IPS-20b (cell line): ENCODE results near the gene GABARAP.

Experiments
- H3K27ac ChIP-seq: one replicate; pipeline ENCODE4 v1.5.1; 2013; ENCODE audit warnings: low read length
- H3K27me3 ChIP-seq: 2 replicates; pipeline ENCODE4 v1.6.1; 2013; ENCODE audit warnings: mild to moderate bottlenecking, low read length, inconsistent platforms; ENCODE audit not compliant: insufficient read depth
- H3K36me3 ChIP-seq: 2 replicates; pipeline ENCODE4 v1.6.1; 2013; ENCODE audit warnings: low read depth, mild to moderate bottlenecking, inconsistent platforms, low read length, moderate library complexity; ENCODE audit not compliant: insufficient read depth
- H3K4me1 ChIP-seq: 2 replicates; pipeline ENCODE4 v1.6.1; 2013; ENCODE audit warnings: mild to moderate bottlenecking, control low read depth, inconsistent platforms, low read length, moderate library complexity; ENCODE audit not compliant: insufficient read depth
- H3K4me3 ChIP-seq: 2 replicates; pipeline ENCODE4 v1.5.1; 2013; ENCODE audit warnings: mild to moderate bottlenecking, low read length, inconsistent platforms
- H3K9ac ChIP-seq: 2 replicates; pipeline ENCODE4 v1.6.1; 2013; ENCODE audit warnings: low read depth, mild to moderate bottlenecking, inconsistent platforms, low read length, moderate library complexity
- H3K9me3 ChIP-seq: 2 replicates; pipeline ENCODE4 v1.6.1; 2013; ENCODE audit warnings: mild to moderate bottlenecking, low read depth, low read length, inconsistent platforms; ENCODE audit not compliant: insufficient read depth

GABARAP gene

DNA sequence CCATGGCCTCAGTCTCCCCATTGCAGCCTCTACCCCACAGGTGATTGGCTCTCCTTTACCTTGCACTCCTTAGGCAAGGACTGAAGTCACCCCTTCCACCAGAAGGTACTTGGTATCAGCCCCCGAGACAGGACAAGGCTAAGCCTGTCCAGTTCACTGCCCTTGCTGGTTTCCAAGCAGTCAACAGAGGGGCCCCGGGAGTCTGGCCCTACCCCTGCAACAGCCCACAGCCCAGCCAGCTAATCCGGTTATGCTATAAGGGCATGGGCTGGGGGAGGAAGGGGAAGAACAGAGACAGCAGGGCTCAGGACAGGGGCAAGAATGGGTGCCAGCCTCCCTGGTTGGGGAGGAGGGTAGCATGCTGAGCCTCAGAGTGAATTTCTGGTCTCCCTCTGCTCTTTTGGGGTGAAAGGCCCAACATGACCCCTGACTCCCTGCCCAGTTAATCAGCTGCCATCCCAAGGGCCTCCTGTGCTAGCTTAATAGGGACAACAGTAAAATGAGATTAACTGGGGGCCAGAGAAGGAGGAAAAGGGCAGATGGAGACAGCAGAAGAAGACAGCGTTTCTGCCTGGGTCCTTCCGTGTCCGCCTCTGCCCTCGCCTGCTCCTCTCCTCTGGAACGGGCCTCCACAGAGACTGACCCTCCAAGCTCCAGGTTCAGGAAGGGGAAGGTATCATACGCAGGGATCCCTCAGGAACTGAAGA, 33.3 kb downstream of the GABARAP start:
- Histone ChIP-seq H3K9ac (peak overlapping the region; percentile 50; the same call in 1 of the 2 replicates), H3K36me3 (peaks cover 1% of the 10 kb centered on the region; the same call in 1 of the 2 replicates), H3K27ac (peak overlapping the region; percentile 26), H3K9me3 (no peaks in the 10 kb centered on the region), H3K4me3 (peak overlapping the region; percentile 66), H3K27me3 (no peaks in the 10 kb centered on the region), H3K4me1 (peaks cover 30% of the 10 kb centered on the region; the same call in 1 of the 2 replicates)

DNA sequence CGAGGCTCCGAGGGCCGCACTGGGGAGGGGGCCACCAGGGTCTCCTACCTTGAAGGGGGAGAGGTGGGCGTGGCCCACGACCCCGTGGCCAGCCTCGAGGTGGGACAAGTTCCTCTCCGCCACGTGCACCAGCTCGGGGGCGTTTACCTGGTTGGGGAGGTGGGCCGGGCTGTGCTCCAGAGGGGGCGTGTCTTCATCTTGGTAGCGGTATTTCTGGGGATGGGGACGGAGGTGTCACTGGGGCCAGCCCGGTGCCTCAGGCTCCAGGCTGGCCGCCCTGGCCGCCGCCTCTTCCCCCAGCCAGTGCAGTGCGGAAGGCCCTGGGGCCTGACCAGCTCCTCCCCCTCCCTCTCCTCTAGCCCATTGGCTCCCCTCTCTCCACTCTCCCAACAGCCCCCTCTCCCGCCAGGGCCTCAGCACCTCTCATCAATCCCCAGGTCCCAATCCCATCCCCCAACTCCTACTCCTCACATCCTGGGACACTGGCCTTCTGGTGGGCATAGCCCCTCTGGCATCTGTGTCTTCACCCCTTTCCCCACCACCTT, 34.1 kb downstream of the GABARAP start:
- H3K27me3 ChIP-seq = no peaks in the 10 kb centered on the region
- H3K9ac ChIP-seq = peak overlapping the region; percentile 50; the same call in 1 of the 2 replicates

DNA sequence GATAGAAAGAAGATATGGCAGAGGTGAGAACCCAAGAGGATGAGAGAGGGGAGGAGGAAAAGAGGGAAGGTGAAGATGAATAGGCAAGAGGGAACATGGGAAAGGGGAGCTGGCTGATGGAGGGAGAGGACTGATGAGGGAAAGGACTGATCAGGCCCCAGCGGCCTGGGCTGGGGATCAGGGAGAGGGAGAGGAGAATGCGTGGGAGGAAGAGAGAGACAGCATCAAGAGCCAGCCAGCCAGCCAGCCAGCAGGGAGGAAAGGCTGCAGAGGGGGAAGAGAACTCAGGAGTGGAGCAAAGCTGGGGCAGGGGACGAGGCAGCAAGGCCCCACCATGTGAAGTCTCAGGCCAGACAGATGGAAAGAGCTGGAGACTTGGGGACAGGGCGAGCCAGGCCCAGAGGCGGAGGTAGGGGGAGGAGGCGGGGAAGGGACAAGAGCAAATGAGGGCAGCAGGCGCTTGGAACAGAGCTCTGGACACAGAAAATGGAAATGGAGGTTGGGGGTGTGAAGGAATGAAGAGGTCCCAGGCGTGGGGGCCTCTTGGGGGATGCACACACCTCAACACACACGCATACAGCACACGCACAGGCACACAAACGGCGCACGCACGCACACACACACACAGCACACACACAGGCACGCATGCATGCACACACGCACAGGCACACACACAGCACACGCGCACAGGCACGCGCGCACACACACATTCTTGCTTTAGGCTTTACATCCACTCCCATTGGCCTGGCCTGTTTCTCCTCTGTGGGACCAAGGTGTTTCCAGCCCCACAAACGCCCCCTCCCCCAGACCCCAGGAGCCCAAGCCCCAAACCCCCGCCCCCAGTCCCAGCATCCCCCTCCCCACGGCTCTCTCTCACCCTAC, 34.9 kb downstream of the GABARAP start:
- Histone ChIP-seq H3K4me1 (peaks cover 24% of the 10 kb centered on the region; the same call in 1 of the 2 replicates), H3K4me3 (peak overlapping the region; percentile 66; the same call in 1 of the 2 replicates), H3K9ac (peak overlapping the region; percentile 50; the same call in 1 of the 2 replicates)

More for the DNA sequence above, 34.1 kb downstream of the GABARAP start:
- Histone ChIP-seq H3K4me1 (peaks cover 25% of the 10 kb centered on the region; the same call in 1 of the 2 replicates), H3K4me3 (peak overlapping the region; percentile 66), H3K27ac (peak overlapping the region; percentile 26), H3K36me3 (peaks cover 9% of the 10 kb centered on the region), H3K9me3 (no peaks in the 10 kb centered on the region)

DNA sequence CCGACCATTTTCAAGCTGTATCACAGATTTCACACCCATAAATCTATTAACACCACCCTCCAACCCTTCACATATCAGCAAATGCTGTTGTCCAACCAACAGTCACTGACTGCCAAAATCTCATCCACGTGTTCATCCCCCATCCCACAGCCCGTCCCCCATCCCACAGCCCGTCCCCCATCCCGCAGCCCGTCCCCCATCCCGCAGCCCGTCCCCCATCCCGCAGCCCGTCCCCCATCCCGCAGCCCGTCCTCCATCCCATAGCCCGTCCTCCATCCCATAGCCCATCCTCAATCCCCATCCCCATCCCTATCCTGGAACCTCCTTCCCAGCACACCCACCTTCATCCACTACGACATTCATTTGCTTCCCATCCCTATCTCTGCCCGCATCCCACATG, 36.7 kb downstream of the GABARAP start:
- Histone ChIP-seq H3K4me1 (peaks cover 15% of the 10 kb centered on the region; the same call in 1 of the 2 replicates), H3K27ac (no peak overlapping the region), H3K27me3 (no peaks in the 10 kb centered on the region), H3K9ac (peak overlapping the region; percentile 32; the same call in 1 of the 2 replicates), H3K36me3 (peaks cover 33% of the 10 kb centered on the region), H3K9me3 (no peaks in the 10 kb centered on the region), H3K4me3 (peak overlapping the region; percentile 66)

More for the DNA sequence above, 34.9 kb downstream of the GABARAP start:
- Histone ChIP-seq H3K27ac (no peak overlapping the region), H3K9me3 (no peaks in the 10 kb centered on the region), H3K36me3 (peaks cover 17% of the 10 kb centered on the region), H3K27me3 (no peaks in the 10 kb centered on the region)

DNA sequence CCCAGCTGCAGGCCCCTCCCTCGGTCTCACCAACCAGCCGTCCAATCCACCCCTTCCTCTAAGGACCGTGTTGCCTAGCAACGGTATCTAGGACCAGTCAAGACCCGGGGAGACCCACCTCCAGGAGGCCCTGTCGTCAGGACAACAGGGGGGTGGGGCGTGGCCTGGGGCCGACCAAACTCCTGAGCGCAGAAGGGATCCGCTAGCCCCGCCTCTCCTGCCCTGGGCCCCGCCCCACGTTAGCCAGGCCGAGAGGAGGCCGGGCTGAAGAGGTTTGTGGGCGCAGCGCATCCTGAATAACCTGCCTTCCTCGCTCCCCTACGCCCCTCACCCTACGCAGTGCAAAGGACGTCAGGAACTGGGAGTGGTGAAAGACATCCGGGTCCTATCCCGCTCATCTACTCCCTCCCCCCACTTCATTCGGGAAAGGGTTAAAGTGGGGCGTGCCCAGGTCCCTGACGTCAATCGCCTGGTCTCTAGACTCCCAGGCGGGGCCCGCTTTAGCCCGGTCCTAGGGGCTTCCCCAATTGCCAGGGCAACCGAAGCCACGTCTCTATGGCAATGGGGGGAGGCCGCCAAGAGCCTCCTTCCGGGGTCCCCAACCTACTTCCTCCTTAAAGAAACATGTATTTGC, 37.3 kb downstream of the GABARAP start:
- Histone ChIP-seq H3K27ac (peak overlapping the region; percentile 66), H3K27me3 (no peaks in the 10 kb centered on the region), H3K4me3 (peak overlapping the region; percentile 66), H3K4me1 (peaks cover 13% of the 10 kb centered on the region; the same call in 1 of the 2 replicates), H3K36me3 (peaks cover 35% of the 10 kb centered on the region), H3K9ac (peak overlapping the region; percentile 32; the same call in 1 of the 2 replicates), H3K9me3 (no peaks in the 10 kb centered on the region)

DNA sequence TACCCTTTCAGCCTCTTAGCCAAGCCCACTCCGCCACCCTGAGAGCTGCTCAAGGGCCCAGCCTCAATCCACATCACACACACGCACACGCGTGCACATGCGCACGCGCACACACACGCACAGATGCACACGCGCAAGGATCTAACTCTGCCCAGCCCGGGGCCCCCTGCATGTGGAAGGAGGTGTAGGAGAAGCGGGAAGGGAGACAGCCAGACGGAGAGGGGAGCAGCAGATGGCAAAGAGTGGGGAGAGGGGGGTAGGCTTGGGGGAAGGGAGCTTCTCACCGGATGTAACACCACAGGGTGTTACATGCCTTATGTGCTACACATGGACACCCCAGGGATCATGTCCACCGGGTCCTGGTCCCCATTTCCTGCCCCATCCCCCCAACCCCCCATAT, 37.9 kb downstream of the GABARAP start:
- peak overlapping the region; percentile 66 for H3K27ac ChIP-seq
- H3K9ac ChIP-seq = peak overlapping the region; percentile 32; the same call in 1 of the 2 replicates
- H3K4me1 ChIP-seq = peaks cover 13% of the 10 kb centered on the region; the same call in 1 of the 2 replicates
- no peaks in the 10 kb centered on the region for H3K9me3 ChIP-seq
- H3K36me3 ChIP-seq = peaks cover 38% of the 10 kb centered on the region
- peak overlapping the region; percentile 66; the same call in 1 of the 2 replicates for H3K4me3 ChIP-seq
- no peaks in the 10 kb centered on the region for H3K27me3 ChIP-seq

DNA sequence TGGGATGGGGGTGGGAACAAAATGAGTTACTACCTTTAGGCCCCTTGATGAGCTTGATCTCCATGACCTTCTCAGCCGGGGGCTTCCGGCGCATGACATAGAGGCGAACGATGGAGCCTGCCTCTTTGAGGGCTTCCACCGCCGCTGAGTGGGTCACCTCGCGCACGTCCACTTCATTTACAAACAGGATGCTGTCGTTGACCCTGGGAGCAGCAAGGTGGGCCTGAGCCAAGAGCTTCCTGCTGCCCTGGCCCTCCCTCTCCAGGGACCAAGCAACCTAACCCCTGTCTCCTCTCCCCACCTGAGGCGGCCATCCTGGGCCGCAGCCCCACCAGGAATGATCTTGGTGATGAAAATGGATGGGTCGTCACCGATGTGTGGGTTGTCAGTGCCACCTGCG, 38.9 kb downstream of the GABARAP start:
- Histone ChIP-seq H3K9ac (no peak overlapping the region), H3K9me3 (no peaks in the 10 kb centered on the region), H3K27ac (no peak overlapping the region), H3K4me3 (no peak overlapping the region), H3K36me3 (peaks cover 38% of the 10 kb centered on the region), H3K27me3 (no peaks in the 10 kb centered on the region), H3K4me1 (peaks cover 10% of the 10 kb centered on the region; the same call in 1 of the 2 replicates)

DNA sequence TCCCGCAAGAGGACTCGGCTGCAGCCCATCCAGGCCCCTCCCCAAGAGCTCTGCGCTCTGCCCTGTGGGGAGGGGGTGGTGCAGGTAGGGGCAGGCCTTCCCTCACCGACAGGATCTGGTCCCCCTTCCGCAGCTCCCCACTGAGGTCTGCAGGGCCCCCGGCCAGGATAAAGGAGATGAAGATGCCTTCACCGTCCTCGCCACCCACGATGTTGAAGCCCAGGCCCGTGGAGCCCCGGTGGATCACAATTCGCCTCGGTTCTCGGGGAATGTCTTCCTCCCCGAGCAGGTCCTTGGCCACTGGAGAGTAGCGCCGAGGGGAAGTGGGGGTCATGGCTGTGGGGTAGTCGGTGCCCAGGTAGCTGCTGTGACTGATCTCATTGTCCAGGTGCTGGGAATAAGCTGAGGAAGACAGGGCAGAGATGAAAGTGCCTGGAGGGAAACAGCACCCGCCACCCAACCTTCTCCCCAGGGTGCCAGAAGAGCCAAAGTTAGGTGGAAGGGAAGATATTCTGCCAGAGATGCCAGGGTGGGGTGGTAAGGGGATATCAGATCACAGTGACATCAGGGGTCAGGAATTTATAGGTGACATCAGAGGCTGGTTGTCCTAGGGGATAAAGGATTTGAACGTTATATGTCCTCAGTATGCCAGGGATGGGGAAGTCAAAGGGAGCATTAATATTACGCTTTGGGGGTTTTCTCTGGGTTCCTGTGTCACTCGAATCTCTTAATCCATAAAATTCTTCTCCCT, 45.4 kb downstream of the GABARAP start:
- H3K4me1 ChIP-seq = no peaks in the 10 kb centered on the region
- H3K9ac ChIP-seq = no peak overlapping the region
- H3K27me3 ChIP-seq = no peaks in the 10 kb centered on the region
- H3K36me3 ChIP-seq = peaks cover 69% of the 10 kb centered on the region
- no peak overlapping the region for H3K27ac ChIP-seq
- no peaks in the 10 kb centered on the region for H3K9me3 ChIP-seq
- H3K4me3 ChIP-seq = no peak overlapping the region

DNA sequence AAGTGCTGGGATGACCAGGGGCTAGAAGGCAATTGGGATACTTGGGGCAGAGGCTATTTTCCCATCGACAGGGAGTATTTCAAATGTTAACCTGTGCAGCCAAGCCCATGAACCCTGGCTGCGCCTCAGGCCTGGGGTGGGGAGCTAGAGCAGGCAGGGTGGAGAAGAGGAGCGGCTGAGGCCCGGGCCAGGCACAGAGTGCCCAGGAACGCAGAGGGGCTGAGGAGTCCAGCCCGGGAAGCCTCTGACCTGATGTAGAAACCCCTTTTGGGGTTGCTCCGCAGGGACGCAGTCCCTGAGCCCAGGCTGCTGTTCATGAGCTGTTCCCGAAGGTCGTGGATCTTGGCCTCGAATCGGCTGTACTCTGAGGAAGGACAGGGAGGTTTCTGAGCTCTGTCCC, 46.3 kb downstream of the GABARAP start:
- H3K9ac ChIP-seq = no peak overlapping the region
- no peaks in the 10 kb centered on the region for H3K27me3 ChIP-seq
- H3K4me3 ChIP-seq = no peak overlapping the region
- peaks cover 66% of the 10 kb centered on the region for H3K36me3 ChIP-seq
- H3K4me1 ChIP-seq = no peaks in the 10 kb centered on the region
- H3K27ac ChIP-seq = no peak overlapping the region
- no peaks in the 10 kb centered on the region for H3K9me3 ChIP-seq

DNA sequence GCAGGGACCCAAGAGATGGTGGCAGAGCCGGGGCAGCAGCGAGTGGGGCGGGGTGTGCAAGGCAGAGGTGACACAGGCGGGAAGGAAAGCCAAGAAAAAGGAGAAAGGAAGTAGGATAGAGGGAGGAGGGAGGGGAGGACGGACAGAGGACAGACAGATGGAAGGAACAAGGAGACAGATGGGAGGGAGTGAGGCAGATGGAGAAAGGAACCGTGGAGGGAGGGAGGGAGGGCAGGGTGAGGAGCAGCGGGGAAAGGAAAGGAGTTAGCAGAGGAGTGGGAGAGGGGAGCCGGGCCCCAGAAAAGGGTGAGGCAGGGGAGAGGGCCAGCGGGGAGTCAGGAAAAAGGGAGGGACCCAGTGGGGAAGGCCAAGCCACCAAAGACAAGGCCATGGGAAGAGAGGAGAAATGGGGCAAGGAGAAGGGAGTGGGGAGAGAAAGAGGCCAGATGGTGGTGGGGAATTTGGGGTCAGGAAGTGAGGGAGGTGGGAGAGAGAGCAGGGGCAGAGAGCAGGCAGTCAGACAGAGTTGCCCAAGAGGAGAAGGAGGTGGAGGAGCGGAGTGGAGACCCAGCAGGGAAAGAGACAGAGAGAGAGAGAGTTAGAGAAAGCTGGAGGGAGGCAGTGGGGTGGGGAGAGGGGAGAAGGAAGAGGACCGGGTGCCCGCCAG, 49.8 kb downstream of the GABARAP start:
- H3K9ac ChIP-seq = no peak overlapping the region
- peaks cover 61% of the 10 kb centered on the region for H3K36me3 ChIP-seq
- no peaks in the 10 kb centered on the region for H3K27me3 ChIP-seq
- H3K4me3 ChIP-seq = no peak overlapping the region
- H3K27ac ChIP-seq = no peak overlapping the region
- no peaks in the 10 kb centered on the region for H3K4me1 ChIP-seq
- H3K9me3 ChIP-seq = no peaks in the 10 kb centered on the region
